HG03442 (cell line): ENCODE measurements around the gene AGPAT3.
"Not testable (repeated sequence)": the region's sequence is repeated elsewhere in the genome, so short reads cannot be mapped to it uniquely, and the experiment has no call there.

Source experiments
- ATAC-seq: cut with Tn5 transposase; IDR thresholded peaks from one replicate; pipeline ENCODE4 v1.9.1; 2021; ENCODE audit warnings: mild to moderate bottlenecking, moderate library complexity; ENCODE audit not compliant: unreplicated experiment

AGPAT3 gene

DNA sequence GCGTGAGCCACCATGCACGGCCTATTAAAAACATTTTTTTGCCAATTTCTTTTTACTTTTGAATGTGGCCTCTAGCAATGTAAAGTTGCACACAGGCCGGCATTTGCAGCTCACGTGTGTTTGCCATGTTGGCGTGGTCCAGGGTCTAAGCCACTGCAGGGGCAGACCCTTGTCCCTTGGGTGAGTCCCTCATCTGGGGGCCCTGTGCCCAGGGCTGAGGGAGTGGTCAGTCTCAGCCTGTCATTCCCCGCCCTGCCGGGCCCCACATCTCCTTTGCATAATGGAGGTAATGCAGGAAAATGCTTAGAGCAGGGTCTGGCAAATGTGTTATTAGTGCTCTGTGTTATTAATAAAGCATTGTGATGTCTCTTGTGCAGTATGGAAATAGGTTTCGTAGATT lies 16.9 kb downstream of the AGPAT3 start:
- no peak for ATAC-seq

DNA sequence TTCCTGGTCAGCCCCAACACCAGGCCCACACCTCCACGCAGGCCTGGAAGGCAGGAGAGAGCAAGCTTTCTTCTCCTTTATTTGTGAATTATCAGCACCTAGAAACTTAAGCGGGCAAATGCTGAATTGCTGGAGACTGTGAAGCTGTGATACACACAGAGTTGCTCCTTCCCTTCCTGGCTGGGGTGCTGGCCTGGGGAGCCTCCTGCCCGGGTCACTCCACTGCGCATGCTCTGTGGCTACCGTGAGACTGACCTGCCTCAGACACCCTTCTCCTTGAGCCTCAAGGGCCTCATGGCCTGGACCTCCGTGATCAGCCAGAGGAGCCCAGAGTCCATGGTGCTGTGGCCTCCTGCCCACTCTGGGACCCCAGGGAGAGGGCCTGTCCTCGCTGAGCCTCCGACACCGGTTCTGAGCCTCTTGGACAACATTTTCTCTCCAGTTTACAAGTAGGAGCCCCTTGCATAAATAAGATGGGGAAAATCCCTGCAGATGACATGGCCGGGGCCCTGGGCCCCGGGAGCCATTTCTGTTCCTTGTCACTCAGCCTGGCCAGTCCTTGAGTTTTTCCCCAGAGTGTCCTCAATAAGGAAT lies 18.0 kb downstream of the AGPAT3 start:
- no peak for ATAC-seq

DNA sequence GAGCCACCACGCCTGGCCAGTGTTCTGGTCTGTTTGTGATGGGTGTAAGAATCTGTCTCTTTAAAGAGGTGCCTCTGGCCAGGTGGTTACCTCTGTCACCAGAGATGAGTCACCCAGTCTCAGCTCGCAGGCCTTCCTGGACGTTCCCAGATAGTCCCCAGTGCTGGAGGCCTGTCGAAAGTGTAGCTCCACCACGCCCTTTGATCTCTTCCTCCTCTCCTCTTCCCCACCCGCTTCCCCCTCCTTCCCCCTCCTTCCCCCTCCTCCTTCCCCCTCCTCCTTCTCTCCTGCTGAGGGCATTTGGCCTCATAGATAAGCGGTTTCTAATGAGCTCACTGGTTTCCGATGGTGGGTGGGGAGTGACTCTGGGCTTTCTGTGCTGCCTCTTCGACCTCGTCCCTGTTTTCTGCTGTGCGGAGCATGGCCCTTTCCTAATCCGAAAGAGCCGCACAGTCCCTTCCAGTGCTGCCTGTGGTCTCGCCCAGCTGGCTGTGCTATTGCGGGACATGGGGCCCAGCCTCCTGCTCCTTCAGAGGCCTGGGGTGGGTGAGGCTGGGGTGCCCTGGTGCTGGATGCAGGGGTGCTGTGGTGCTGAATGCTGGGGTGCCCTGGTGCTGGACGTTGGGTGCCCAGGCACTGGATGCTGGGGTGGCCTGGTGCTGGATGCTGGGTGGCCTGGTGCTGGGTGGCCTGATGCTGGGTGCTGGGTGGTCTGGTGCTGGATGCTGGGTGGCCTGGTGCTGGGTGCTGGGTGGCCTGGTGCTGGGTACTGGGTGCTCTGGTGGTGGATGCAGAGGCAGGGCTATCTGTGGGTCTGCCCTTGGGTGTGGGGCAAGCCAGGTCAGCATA lies 19.2 kb downstream of the AGPAT3 start:
- no peak for ATAC-seq

DNA sequence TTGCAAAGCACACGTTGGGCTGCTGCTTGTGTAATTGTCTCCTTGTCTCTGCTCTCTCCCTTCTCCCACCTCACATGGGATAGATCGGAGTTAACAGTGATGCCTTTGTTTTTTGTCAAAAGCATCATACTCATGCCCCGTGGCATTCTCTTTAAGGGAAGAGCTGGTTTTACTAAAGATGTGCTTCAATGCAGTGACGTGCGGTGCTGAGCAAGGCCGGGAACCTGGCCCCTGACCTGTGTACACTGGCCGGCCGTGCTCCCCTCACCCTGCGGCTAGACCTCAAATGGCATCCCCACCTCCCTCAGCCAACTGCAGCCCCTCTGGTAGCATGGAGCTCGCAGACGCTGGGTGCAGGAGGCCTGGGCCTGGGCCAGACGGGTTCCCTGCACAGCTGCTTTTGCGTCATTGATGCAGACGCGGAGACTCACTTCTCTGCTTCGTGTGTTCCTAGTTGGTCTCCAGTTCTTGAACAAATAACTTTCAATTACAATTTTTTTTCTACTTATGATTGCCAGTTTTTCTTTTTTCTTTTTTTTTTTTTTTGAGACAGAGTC lies 19.9 kb downstream of the AGPAT3 start:
- no peak for ATAC-seq

DNA sequence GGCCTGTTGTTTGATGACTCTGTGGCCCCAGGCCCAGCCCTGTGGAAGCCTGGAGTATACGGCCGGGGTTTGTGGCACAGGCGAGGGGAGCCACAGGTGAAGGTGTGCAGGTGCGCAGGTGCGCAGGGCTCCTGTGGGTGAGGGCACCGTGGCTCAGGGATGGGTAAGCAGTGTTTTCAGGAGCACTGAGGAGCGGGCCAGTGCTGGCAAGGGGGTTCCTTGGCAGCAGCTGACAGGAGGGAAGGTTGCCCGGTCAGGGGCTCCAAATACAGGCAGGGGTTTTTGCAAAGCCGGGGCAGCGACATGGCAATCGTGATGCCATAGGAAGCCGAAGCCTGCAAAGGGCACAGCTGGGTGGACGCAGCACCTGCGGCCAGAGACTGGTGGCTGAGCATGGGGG lies 20.7 kb downstream of the AGPAT3 start:
- ATAC-seq: no peak

DNA sequence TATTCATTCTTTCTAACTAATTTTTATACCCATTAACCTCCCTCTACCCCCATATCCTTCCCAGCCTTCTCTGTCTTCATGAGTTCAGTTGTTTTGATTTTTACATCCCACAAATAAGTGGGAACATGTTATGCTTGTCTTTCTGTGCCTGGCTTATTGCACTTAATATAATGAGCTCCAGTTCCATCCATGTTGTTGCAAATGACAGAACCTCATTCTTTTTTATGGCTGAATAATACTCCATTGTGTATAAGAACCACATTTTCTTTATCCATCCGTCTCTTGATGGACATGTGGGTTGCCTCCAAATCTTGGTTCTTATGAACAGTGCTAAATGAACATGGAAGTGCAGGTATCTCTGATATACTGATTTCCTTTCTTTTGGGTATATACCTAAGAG lies 21.5 kb downstream of the AGPAT3 start:
- no peak for ATAC-seq

DNA sequence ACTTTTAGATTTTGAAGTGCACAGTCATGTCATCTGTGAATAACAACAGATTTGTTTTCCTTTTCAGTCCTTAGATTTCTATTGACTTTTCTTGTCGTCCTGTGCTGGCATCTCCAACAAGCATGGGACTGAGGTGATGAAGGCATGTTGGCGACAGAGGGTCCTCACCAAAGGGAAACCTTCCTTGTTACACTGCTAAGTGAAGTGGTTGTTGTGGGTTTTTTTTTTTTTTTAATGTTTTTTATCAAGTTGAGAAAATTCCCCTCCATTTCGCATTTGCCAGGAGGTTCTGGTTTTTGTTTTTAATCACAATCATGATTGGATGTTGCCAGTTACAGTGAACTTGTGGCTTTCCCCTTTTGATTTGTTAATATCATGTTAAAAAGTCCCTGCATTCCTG lies 24.0 kb downstream of the AGPAT3 start:
- ATAC-seq: no peak

DNA sequence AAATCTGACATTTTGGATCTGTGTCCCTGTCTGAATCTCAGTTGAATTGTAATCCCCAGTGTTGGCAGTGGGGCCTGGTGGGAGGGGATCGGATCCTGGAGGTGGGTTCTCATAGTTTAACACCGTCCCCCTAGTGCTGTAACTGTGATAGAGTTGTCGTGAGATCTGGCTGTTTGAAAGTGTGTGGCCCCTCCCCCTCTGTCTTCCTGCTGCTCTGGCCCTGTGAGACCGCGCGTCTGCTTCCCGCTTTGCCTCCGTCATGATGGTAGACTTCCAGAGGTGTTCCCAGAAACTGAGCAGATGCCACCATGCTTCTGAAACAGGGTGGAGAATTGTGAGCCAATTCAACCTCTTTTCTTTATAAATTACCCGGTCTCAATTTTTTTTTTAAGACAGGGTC lies 25.0 kb downstream of the AGPAT3 start:
- ATAC-seq: no peak

DNA sequence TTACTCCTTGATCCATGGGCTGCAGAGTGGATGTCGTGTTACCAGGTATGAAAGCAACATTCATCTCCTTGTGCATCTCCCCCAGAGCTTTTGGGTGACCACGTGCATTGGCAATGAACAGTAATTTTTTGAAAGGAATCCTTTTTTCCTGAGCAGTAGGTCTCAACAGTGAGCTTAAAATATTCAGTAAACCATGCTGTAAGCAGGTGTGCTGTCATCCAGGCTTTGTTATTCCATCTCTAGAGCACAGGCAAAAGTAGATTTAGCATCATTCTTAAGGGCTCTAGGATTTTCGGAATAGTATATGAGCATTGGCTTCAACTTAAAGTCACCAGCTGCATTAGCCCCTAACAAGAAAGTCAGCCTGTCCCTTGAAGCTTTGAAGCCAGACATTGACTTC lies 27.3 kb downstream of the AGPAT3 start:
- ATAC-seq: no peak

DNA sequence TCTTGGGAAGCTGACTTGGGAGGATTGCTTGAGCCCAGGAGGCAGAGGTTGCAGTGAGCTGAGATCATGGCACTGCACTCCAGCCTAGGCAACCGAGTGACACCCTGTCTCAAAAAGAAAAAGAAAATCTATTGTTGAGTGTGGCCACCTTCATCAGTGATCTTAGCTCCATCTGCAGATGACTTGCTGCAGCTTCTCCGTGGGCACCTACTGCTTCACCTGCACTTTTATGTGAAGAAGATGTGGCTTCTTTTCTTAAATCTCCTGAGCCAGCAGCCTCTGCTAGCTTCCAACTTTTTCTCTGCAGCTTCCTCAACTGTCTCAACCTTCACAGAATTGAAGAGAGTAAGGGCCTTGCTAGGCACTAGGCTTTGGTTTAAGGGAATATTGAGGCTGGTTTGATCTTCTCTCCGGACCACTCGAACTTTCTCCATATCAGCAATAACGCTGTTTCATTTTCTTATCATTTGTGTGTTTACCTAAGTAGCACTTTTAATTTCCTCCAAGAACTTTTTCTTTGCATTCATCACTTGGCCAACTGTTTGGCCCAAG lies 28.0 kb downstream of the AGPAT3 start:
- ATAC-seq: no peak

DNA sequence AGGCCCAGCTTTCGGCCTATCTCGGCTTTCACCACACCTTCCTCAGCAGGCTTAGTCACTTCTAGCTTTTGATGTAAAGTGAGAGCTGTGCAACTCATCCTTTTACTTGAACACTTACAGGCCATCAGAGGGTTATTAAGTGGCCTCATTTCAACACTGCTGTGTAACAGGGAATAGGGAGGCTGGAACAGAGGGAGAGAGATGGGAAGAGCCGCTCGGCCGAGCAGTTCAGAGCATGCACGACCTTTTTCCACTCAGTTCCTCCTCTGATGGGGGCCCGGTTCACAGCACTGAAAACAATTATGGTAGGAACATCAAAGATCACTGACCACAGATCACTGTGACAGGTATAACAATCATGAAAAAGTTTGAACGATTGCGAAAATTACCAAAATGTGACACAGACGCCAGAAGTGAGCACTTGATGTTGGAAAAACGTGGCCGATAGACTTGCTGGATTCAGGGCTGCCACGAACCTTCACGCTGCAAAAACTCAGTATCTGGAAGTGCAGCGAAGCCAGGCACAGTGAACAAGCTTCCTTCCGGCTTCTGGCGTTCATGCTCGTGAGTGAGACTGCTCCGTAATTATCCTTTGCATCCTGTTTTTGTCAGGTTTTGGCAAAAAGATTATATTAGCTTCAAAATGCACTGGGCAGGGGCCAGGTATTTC lies 28.6 kb downstream of the AGPAT3 start:
- no peak for ATAC-seq

DNA sequence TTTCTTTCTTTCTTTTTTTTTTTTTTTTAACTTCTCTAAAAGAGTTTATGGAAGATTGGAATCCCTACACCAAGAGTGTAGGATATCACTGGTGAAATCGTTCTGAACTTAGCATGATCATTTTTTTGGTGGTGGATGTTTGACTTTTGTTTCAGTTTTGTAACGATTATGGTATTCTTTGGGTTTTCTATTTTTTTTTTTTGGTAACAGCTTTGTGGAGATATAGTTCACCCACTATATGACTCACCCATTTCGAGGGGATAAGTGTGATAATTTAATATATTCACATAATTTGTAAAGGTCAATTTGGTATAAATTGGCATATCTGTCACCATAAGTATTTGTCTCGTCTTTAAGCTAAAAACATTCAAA lies 29.2 kb downstream of the AGPAT3 start:
- no peak for ATAC-seq

DNA sequence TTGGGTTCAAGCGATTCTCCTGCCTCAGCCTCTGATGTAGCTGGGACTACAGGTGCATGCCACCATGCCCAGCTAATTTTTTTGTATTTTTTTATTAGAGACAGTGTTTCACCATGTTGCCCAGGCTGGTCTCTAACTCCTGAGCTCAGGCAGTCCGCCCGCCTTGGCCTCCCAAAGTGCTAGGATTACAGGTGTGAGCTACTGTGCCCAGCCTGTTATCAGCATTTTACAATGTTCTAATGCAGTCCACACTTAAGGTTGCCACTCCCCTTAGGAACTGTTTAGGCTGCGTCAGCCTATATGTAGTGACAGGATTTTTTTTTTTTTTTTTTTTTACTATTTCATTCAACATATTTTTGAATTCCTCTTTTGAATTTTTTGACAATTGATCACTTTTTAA lies 30.2 kb downstream of the AGPAT3 start:
- ATAC-seq: no peak

DNA sequence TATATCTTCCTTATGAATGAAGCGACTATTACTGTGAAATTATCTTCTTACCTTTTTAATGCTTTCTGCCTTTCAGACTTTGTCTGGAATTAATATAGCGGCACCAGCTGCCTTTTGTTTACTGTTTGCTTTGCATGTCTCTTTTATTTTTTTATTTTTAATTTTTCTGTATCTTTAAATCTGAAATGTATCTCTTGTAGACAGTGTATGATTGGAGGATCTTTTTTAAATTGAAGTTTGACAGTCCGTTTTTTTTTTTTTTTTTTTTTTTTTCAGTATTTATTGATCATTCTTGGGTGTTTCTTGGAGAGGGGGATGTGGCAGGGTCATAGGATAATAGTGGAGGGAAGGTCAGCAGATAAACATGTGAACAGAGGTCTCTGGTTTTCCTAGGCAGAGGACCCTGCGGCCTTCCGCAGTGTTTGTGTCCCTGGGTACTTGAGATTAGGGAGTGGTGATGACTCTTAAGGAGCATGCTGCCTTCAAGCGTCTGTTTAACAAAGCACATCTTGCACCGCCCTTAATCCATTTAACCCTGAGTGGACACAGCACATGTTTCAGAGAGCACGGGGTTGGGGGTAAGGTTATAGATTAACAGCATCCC lies 31.8 kb downstream of the AGPAT3 start:
- not testable (repeated sequence) for ATAC-seq

DNA sequence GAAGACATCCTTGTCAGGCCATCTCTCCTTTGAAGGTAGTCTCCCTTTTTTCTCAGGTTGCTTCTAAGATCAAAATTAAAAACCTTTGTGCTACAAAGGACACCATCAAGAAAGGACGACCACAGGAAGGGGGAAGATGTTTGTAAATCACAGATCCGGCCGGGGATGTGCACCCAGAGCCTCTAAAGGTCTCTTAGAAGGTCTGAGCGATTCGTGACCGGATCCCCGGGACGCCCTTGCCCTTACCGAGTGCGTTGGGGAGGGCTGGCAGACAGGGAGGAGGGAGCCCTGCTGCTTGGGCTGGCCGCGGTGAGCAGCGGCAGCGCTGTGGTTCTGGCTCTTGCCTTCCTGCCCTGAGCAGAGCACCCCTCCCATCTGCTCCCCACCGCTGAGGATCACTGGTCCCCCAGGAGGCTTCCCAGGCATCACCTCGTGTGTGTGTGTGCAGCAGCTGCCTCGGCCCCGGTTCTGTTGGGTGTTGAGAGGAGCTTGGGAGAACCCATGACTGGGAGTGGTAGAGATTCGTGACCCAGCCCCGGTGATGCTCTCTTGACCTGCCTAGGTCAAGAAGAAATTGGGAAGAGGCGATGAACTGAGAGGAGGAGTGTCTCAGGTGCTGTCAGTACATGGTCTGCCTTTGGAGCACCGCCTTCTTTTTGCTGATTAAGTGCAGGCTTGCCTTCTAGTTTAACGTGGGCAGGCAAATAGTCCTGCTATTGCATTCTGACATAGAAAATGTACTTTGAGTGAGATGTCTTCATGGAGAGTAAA lies 34.5 kb downstream of the AGPAT3 start:
- ATAC-seq: no peak

DNA sequence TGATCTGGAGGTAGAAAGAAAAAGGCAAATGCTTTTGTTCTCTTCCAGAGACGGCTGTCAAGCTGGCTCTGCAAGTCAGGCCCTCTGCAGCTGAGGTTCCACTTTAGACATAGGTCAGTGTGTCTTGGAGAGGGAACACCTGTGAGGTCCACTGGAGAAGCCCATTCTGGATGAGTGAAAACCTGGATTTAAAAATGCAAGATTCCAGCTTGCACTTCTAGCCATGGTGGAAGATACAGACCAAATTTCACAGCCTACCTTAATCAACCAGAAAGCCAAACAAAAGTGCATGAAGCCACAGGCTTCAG lies 35.0 kb downstream of the AGPAT3 start:
- ATAC-seq: no peak

DNA sequence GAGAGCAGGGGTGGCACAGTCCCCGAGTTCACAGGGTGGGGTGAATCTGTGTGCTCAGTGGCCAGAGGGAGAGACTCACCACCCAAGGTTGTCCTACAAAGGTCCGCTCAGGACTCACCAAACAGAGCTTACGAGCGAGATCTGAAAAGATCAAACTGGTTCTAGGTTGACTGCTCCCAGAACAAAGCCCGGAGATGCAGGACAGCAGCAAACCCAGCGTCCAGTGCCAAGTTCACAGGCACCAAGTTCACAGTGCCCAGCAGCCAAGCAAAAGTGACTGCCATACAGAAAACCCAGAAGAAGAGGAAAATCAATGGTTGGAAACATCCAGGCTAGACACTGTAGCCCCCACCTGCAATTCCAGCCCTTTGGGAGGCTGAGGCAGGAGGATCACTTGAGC lies 35.7 kb downstream of the AGPAT3 start:
- no peak for ATAC-seq

DNA sequence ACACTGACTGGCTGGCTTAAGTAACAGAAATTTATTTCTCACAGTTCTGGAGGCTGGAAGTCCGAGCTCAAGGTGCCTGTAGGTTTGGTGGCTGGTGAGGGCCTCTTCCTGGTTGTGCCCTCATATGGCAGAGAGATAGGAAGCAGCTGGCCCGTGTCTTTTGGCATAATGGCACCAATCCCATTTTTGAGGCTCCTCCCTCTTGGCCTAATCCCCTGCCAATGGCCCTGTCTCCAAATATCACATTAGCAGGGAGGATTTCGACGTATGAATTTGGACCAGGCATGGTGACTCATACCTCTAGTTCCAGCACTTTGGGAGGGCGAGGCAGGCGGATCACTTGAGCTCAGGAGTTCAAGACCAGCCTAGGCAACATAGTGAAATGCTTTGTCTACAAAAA lies 37.4 kb downstream of the AGPAT3 start:
- no peak for ATAC-seq

DNA sequence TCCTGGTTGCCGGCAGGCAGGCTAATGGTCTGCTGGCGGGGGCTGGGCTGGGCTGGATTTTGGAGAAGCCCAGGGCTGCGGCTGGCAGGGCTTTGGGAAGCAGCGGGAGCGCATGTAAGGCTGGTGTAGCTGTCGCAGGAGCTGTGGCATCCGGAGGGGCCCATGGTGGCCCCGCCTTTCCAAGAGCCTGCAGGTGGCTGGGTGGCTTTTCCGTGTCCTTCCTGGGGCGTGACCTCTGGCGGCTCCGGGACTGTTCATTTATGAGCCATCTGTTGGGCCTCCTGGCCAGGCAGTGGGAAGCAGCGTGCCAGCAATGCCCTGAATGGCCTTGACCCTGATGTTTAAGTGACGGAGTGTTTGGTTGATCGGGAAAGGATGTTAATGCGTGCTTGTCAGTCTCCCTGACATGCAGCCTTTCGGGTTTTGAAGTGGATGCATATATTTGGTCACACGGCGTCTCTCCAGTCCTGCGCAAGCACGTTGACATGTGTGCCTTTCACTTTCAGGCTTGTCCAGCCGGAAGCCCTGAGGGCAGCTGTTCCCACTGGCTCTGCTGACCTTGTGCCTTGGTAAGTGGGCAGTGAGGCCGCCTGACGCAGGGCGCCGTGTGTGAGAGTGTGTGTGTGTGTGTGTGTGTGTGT lies 38.5 kb downstream of the AGPAT3 start:
- ATAC-seq: no peak

DNA sequence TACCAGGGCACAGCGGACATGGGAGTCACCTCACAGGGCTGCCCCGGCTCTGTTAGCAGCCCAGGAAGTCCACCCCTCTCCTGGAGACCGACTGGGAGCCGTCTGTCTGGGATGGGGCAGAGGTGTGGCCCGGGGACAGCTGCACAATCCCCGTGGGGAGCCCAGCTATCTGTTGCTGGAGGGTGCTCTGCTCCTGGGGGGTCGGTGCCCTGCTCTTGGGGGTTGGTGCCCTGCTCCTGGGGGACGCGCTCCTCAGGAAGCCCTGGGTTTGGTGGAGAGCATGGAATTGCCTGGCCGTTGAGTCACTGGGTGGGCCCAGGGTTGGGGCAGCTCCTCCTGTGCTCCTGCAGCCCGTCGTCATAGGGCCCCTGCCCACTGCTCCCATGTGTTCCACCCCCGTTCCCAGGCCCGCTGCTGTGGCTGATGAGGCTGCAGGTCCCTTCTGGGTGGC lies 39.3 kb downstream of the AGPAT3 start:
- no peak for ATAC-seq
